Stimulated activated CD8-positive, alpha-beta memory T cell treated with anti-CD3 and anti-CD28 coated beads, Interleukin-2, amount 100 ng/mL, for 48 hours (primary cell): ENCODE results near the gene CAPRIN1.
A peak's percentile ranks its signal among the peaks of the same experiment; 100 is the strongest.
"Not testable (repeated sequence)": the region's sequence is repeated elsewhere in the genome, so short reads cannot be mapped to it uniquely, and the experiment has no call there.

ENCODE experiments used
- DNase-seq, 2 donors: peaks; one replicate each; pipeline ENCODE4 v3.0.0-alpha.2; 2020; ENCODE audit warnings: low read depth in 2 of 2

CAPRIN1 gene

DNA sequence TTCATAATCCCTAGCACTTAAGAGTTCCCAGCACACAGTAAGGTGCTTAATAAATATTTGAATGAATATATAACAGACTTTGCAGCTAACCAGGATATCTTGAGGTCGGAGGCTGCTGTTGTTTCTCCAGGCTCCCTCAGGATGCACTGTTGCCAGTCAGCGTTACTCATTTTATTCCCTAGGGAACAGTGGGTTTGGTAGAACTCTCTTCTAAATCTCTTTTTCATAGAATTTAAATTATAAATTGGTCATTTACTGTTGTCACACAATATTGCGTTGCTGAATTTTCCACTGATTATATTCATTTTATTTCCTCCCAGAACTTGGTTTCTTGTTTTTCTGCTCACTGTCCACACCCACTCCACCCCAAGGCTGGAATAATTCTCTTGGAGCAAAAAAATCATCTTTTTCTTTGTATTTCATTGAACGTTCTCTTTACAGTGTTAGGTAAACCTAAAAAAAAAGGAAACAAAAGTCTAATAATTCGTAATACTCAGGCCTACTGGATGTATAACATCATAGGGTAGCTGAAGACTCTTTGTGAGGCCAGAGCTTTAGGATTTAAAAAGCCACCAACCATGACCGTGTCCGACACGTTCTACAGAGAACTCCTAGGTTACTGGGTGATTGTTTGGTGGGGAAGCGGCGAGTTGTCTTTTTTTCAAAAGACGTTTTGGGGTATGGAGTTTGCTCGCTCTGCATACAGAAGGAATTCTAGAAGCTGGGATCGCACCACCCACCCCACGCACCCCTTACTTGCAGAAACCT, 766 bp upstream of the CAPRIN1 start:
- no peak for DNase-seq

DNA sequence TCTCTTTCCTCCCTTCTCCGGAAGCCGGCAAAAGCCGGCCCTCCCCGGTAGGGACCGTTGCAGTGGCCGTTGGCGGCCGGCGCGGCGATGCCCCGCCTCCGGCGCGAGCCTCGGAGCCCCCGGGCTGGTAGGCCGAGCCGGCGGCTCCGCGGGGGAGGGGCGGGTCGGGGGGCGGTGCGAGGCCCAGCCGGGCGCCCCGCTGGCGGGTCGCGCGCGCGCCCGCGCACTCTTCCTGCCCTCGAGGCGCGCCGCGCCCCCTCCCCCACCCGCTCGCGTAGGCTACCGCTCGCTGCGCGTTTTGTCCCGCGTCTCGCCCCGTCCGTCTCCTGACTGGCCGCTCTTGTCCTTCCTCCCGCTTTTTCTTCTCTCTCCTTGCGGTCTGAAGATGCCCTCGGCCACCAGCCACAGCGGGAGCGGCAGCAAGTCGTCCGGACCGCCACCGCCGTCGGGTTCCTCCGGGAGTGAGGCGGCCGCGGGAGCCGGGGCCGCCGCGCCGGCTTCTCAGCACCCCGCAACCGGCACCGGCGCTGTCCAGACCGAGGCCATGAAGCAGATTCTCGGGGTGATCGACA, 591 bp downstream of the CAPRIN1 start:
- DNase-seq: peak; percentile 88 to 93

DNA sequence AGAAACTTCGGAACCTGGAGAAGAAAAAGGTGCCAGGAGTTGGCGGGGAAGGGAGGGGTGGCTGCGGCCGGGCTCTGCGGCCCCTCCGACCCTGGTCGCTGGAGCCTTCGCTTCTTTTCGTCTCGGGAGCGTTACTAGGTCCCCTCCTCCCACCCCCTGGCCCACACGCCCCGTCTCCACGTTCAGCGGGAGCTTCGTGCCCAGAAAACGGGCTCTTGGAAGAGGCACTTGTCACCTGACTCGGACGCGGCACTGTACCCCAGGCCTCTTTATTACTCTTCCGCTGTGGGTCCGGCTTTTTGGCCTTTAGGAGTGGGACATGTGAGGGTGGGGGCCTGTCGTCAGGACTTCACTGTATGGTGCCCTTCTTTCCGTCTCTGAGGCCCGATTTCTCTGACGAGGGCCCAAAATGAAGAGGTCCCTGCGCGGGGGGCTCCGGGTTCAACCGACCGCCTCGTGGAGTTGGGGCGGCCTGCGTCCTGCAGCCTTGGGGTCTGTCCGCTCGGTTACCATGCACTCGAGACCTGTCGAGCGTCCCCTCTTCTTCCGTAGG, 1.2 kb downstream of the CAPRIN1 start:
- peak; percentile 5 to 10 for DNase-seq

DNA sequence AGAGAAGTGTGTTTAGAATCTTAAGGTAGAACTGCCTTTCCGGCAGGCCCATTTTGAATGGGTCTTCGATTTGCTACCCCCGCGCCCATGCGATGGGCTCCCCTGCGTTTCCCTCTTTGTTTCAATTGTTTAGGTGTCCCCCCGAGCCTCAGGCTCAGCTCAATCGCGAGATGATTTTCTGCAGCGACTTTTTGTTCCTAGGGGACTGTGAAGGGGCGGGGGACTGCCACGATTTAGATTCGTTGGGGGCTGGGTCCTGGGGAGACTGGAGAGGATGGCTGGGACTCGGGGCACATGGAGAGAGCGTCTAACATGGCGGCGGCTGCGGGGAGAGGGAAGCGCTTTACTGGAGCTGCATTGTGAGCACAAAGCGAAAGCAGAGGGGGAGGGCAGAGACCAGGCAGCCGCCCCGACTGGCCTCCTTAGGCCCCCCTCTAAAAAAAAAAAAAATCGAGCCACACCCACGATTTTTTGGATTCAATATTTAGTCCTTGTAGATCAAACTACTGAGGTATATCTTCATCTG, 1.7 kb downstream of the CAPRIN1 start:
- DNase-seq: peak; percentile 71 to 73

DNA sequence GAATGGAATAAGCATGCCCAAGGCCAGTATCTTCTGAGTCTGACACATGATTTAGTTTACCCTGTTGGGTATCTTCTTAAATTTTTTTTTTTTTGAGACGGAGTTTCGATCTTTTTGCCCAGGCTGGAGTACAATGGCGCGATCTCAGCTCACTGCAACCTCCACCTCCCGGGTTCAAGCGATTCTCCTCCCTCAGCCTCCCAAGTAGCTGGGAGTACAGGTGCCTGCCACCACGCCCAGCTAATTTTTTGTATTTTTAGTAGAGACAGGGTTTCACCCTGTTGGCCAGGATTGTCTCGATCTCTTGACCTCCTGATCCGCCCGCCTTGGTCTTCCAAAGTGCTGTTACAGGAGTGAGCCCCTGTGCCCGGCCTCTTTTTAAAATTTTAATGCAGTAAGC, 2.8 kb downstream of the CAPRIN1 start:
- not testable (repeated sequence) for DNase-seq

DNA sequence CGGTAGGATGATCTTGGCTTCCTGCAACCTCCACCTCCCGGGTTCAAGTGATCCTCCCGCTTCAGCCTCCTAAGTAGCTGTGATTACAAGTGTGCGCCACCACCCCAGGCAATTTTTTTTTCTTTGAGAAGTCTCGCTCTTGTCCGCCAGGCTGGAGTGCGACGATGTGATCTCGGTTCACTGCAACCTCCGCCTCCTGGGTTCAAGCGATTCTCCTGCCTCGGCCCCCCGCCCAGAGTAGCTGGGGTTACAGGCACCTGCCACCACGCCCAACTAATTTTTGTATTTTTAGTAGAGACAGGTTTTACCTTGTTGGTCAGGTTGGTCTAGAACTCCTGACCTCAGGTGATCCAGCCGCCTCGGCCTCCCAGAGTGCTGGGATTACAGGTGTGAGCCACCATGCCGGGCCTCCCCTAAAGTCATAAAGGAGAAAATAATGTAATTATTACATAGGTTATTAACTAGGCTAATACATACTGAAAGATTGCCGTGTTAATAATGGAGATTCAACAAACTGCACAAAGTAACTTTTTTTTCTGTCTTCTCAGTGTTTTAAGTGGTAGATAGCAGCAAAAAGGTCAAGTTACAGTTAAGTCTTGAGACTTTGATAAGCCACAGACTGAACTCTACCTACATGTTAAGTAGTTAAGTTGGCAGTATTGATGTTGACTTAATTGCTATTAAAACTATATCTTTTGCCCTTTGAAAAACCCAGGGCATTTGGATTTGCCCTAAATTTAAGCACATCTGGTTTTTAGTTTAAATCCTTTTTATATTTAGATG, 3.9 kb downstream of the CAPRIN1 start:
- DNase-seq: no peak

DNA sequence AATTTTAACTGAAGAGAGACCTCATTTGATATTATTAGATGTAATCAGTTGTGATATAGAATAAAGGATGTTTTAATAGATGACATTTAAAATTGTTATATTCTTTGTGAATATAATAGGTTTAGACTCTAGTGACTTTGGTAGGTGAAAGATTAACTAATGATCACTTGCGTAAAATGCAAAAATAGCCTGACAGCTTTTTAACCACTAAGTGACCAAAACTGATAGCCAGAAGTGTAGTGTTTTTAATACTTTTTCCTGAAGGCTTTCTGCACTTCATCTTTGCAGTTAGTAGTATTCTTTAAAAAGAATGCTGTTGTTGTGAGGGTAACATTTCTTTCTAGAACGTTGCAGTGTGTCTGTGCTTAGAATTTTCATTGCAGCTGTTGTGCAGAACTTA, 5.1 kb downstream of the CAPRIN1 start:
- DNase-seq: no peak

DNA sequence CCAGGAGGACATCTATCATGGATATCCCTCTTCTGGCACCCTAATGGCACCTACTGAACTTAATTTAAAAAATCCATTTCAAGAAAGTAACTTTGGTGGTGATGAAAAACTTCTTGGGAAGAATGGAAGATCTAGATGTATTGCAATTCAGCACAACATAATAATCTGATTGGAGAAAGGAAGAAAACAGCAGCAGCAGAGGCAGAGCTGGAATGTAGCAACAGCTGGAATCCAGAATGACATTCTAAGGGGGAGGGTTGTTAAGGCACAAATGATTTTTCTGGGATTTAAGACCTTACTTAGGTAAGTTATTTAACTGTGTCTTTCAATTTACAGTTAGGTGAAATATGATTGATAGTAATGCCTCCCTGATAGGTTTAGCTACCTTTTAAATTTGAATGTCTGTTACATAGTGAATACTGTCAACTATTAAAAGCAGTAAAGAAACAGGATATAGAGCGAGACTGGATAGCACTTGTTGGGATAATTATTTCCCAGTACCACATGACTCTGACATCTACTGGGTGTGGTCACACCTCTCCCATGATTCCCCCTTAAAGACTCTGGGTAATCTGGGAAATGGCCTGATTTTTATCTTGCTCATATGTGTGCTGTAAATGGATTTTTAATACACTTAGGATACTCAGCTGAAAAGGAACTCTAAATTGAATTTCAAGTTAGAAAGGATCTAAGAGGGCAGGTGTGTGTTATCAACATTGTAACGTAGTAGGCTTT, 11.7 kb downstream of the CAPRIN1 start:
- DNase-seq: no peak

DNA sequence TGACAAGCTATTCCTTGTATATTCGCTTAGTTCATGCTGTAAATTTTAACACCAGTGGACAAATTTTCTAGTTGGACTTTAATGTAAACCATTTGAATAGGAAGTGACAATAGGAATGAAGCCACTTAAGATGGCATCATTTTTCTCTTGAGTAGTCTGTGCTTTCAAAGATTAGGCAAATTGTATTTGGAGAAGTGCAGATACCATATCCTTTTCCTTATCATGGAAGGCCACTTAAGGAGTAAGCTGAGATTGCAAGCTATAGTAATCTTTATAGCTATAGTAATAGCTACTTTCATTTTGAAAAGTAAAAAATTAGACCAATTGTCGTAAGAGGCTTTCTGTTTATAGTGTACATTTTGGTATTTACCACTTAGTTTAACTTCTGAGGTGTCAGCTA, 12.8 kb downstream of the CAPRIN1 start:
- no peak for DNase-seq

DNA sequence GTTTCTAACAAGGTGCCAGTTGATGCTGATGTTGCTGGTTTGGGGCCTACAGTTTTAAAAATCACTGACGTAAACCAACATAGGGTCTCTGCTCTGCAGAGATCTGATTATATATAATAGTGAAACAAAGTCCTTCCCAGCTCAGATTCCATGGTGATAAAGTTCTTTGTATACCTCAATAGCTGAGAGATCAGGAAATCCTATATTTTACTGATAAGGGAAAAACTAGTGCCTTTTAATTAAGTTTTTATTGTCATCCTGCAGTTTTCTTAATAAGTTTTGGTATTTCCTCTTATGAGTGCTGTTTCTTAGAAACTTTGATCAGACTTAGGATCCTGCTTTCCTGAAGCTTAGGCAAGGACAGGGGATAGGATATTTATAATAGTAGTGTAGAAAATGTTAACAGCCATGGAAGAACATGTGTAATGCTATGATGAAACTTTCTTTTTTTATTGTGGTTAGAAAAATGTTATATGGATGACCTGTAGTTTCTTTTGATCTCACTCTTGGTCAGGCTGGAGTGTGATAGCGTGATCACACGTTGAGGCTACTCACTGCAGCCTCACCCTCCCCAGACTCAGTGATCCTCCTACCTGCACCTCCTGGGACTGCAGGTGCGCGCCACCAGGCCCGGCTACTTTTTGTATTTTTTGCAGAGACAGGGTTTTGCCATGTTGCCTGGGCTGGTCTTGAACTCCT, 14.1 kb downstream of the CAPRIN1 start:
- no peak for DNase-seq

DNA sequence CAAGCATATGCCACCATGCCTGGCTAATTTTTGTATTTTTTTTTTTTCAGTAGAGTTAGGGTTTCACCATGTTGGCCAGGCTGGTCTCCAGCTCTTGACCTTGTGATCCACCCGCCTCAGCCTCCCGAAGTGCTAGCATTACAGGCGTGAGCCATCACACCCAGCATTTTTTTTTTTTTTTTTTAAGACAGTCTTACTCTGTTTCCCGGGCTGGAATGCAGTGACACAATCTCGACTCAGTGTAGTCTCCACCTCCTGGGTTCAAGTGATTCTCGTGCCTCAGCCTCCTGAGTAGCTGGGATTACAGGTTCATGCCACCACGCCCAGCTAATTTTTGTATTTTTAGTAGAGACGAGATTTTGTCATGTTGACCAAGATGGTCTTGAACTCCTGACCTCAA, 15.2 kb downstream of the CAPRIN1 start:
- DNase-seq: not testable (repeated sequence)

DNA sequence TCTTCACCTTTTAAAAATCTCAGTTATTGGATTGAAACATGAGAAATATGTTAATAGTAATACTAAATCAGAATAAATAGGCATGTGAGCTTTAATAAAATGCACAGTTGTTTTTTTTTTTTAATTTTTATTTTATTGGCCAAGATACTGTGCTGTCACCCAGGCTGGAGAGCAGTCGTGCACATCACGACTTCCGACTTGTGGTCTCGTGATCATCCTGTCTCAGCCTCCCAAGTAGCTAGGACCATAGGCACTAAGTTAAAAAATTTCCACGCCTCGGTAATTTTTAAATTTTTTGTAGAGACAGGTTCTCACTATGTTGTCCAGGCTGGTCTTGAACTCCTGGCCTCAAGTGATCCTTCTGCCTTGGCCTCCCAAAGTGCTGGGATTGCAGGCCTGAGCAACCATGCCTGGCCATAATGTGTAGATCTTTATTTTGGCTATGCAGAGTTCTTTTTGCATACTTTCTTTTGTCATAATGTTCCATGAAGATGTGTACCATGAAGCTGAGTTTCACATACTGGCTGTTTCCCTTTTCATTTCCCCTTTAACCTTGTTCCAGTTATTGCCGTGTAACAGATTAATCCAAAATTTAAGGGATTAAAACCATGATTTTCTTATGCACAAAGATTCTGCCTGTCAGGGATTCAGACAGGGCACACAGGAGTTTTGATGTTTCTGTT, 16.0 kb downstream of the CAPRIN1 start:
- DNase-seq: no peak

DNA sequence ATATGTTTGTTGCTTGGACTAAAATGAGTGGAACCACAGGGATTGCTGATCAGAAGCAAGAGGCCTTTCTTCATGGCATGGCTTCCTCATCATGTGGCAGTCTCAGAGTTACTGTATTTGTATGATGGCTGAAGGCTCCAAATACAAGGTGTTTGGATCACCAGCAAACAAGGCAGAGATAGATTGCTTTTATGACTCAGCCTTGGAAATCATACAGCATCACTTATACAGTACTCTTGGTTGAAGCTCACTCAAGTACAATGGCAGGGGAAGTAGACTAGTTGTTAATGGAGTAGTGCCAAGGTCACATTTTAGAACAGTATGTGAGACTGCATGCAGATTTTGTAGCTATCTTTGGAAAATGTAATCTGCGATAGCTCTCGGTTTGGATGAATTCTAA, 16.6 kb downstream of the CAPRIN1 start:
- no peak for DNase-seq

DNA sequence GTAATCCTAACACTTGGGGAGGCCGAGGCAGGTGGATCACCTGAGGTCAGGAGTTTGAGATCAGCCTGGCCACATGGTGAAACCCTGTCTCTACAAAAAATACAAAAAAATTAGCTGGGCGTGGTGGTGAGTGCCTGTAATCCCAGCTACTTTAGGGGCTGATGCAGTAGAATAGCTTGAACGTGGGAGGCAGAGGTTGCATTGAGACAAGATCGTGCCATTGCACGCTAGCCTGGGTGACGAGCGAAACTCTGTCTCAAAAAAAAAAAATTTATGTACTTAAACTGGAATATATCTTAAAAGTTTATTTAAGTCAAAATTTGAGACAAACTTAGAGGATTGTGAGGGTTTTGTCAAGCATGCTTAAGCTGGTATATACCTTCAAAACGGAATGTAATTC, 19.8 kb downstream of the CAPRIN1 start:
- not testable (repeated sequence) for DNase-seq

DNA sequence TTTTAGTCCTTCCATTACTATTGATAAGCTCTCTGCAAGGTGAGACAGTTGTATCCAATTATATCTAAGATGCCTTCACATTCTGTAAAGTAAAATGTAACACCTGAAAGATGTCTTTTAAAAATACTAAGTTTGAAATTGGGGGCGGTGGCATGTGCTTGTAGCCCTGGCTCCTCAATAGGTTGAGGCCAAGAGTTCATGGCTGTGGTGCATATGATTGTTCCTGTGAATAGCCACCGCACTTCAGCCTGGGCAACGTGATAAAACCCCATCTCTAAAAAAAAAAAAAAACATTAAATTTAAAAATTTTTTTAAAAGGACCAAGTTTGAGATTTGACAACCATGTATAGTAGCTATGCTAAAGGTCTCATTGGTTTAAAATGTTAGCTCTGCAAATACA, 20.5 kb downstream of the CAPRIN1 start:
- DNase-seq: no peak

DNA sequence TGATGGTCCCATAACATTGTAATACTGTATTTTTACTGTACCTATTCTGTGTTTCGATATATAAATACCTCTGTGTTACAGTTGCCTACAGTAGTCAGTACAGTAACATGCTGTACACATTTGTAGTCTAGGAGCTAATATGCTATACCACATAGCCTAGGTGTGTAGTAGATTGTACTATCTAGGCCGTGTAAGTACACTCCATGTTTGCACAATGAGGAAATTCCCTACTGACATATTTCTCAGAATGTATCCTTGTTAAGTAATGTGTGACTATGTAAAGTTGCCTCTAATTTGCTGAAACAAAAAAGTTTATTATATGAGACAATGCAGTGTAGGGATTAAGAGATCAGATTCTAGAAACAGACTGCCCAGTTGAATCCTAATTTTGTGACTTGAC, 21.3 kb downstream of the CAPRIN1 start:
- DNase-seq: no peak

DNA sequence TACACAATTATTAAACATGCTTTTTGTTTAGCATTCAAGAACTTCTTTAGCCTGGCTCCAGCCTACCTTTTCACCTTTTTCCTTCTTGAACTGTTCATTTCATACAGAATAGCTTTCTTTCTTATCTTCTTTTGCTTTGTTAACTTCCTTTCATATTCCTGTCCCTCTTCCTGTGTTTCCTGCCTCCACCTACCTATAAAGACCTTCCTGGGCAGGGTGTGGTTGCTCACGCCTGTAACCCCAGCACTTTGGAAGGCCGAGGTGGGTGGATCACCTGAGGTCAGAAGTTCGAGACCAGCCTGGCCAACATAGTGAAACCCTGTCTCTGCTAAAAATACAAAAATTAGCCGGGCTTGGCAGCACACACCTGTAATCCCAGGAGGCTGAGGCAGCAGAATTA, 22.9 kb downstream of the CAPRIN1 start:
- DNase-seq: no peak

DNA sequence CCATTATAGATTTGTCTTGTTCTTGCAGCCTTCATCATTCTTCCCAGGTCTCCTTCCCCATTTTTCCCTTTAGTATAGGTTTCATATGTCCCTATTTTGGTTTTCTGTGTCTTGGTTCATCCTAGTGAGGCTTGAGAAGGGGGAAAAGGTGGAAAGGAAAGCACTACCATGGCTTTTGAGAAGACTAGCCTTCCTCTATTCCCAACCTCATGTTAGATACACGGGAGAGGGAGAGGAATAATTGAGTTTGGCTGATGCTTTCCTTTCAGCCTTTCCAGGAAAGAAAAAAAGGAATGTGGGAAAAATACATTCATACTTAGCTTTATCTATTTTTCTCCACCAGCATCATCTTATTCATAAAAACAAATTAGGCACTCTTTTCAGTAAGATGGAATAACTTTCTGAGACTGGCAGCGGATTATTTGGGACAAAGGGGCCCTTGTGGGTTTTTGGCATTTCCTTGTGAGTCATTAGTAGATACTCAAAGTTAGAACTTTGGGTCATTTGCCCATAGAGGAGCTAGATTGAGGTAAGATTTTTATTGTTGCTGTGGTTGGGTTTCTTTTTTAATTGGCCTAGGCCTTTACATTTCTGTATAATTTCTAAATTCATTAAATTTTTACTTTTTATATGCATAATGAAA, 23.8 kb downstream of the CAPRIN1 start:
- DNase-seq: no peak

DNA sequence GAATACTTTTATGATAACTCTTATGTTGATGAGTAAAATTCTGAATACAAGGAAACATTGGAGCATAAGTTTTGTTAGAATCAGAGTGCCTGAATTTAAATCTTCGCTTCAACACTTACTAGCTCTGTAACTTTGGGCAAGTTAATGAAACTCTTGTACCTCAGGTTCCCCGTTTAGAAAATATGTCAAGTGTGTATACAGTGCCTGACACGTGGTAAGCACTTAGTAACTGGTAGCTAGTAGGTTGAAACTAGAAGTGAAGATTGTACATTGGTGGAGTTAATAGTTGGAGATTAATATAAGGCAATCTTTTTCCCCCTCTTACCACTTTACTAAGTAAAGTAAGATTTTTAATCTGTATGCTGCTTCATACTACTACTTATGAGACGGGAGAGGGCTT, 29.1 kb downstream of the CAPRIN1 start:
- no peak for DNase-seq

DNA sequence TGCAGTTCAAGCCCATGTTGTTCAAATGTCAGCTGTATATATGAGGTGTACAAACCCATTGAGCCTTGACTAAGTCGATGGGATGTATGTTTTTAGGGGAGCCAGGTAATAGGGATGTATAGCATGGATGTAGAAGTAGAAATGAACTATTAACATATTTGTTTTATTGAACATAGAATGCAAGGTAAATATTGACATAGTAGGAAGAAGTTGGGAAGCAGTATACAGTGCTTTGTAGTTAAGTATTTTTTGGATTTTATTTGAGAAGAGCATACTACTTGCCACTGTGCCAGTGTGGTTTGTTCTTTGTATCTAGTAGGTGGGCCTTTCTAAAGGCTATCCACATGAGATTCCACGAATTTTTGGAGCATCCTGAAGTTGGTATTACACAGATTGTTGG, 33.1 kb downstream of the CAPRIN1 start:
- no peak for DNase-seq
